GM12878 (cell line): ENCODE data around the gene CRYAA. TPM values are rescaled to one million over a fixed set of nuclear protein-coding genes. Genes with fewer than 3 reads are reported as not detected.
"Not testable (repeated sequence)": the region's sequence is repeated elsewhere in the genome, so short reads cannot be mapped to it uniquely, and the experiment has no call there.

Source experiments
- ATAC-seq: fragments of 200-7000 bp; cut with Tn5 transposase; 3 replicates; pipeline ENCODE4 v1.9.1; 2020; ENCODE audit warnings: mild to moderate bottlenecking, moderate library complexity
- Bru-seq: library from RNA; stranded (reverse); fragments of 400-500 nt; gene quantifications from one replicate; lab custom pipeline; 2021; lab: Mats Ljungman, UMichigan
- BruChase-seq, 2 experiments: library from RNA; stranded (reverse); fragments of 400-500 nt; gene quantifications; one replicate each; lab custom pipeline; 2021; lab: Mats Ljungman, UMichigan
- BruUV-seq: library from RNA; stranded (reverse); fragments of 400-500 nt; replicated peaks from 2 replicates; lab custom pipeline; 2021; lab: Mats Ljungman, UMichigan
- CTCF ChIA-PET: fragments of 300-600 bp; sonication (Branson Sonifier 250); formaldehyde crosslinking; extraction: SDS; loops from one replicate; lab custom pipeline; 2021; ENCODE audit warnings: inconsistent platforms; lab: Yijun Ruan, JAX
- POLR2A ChIA-PET: fragments of 350-600 bp; formaldehyde crosslinking; extraction: SDS; loops from one replicate; lab custom pipeline; 2021; ENCODE audit warnings: inconsistent platforms; lab: Charles Lee
- RAD21 ChIA-PET: fragments of 300-600 bp; sonication (Branson Sonifier 250); formaldehyde crosslinking; loops from one replicate; lab custom pipeline; 2023; ENCODE audit warnings: antibody characterized with exemption; ENCODE audit not compliant: unreplicated experiment; lab: Charles Lee
- SMC1A ChIA-PET: fragments of 300-600 bp; sonication (Branson Sonifier 250); formaldehyde crosslinking; loops from one replicate; lab custom pipeline; 2023; ENCODE audit not compliant: unreplicated experiment, uncharacterized antibody; lab: Charles Lee
- DNase-seq: peaks from one replicate; pipeline ENCODE4 v3.0.0-alpha.2; 2011; ENCODE audit warnings: low read depth, low spot score
- FAIRE-seq: peaks from 3 replicates; lab custom pipeline; 2011; peaks lifted over from hg19 to GRCh38; lab: Jason Lieb, UNC
- H2AFZ ChIP-seq: 2 replicates; pipeline ENCODE4 v1.6.0; 2011; ENCODE audit warnings: low read depth, low read length, control low read depth; ENCODE audit not compliant: control insufficient read depth
- H3K27ac ChIP-seq: 2 replicates; pipeline ENCODE4 v1.5.1; 2011; ENCODE audit warnings: control low read depth; ENCODE audit not compliant: control insufficient read depth, insufficient read depth
- H3K27me3 ChIP-seq, 2 experiments: replicated peaks in 1 of 2; 2 replicates each; pipeline versions ENCODE4 v1.6.0 to v1.6.1; 2011; ENCODE audit warnings: low read length in 1 of 2; ENCODE audit not compliant: control insufficient read depth in 2 of 2, insufficient read depth in 2 of 2
- H3K36me3 ChIP-seq, 2 experiments: 2 replicates each; pipeline ENCODE4 v1.5.1; 2011; ENCODE audit warnings: low read length in 1 of 2; ENCODE audit not compliant: control insufficient read depth in 2 of 2, insufficient read depth in 2 of 2
- H3K4me1 ChIP-seq: 2 replicates; pipeline ENCODE4 v1.6.1; 2011; ENCODE audit warnings: mild to moderate bottlenecking, low read length, moderate library complexity, mixed read lengths; ENCODE audit not compliant: control insufficient read depth, insufficient read depth
- H3K4me2 ChIP-seq: 2 replicates; pipeline ENCODE4 v1.6.0; 2011; ENCODE audit warnings: control low read depth; ENCODE audit not compliant: control insufficient read depth, insufficient read depth
- H3K4me3 ChIP-seq: fragments of 200-600 bp; sonication (generic); 2 replicates; pipeline ENCODE4 v1.5.1; 2016
- H3K79me2 ChIP-seq: 2 replicates; pipeline ENCODE4 v1.6.0; 2011; ENCODE audit warnings: low read length; ENCODE audit not compliant: control insufficient read depth, insufficient read depth
- H3K9ac ChIP-seq: 2 replicates; pipeline ENCODE4 v1.8.0; 2011; ENCODE audit warnings: low read length, control low read depth, mixed read lengths; ENCODE audit not compliant: control insufficient read depth, insufficient read depth
- H3K9me3 ChIP-seq: replicated peaks from 3 replicates; pipeline ENCODE4 v1.5.1; 2011; ENCODE audit warnings: mild to moderate bottlenecking, low read length; ENCODE audit not compliant: control insufficient read depth, insufficient read depth
- H4K20me1 ChIP-seq: 2 replicates; pipeline ENCODE4 v1.6.0; 2011; ENCODE audit not compliant: control insufficient read depth, insufficient read depth
- WGBS: methylation state at CpG from one replicate; pipeline ENCODE4 v1.1.6; 2016; ENCODE audit warnings: low lambda C conversion rate; ENCODE audit not compliant: insufficient replicate concordance, insufficient coverage; ENCODE audit errors: missing lambda C conversion rate; 5-methylcytosine and 5-hydroxymethylcytosine counted together
- in situ Hi-C: fragments of 300-500 bp; cut with MboI; formaldehyde crosslinking; loops from 9 replicates; pipeline ENCODE4 v1.14.3; 2018; ENCODE audit warnings: mixed read lengths
- intact Hi-C: fragments of 100-400 bp; cut with micrococcal nuclease; formaldehyde crosslinking; loops from one replicate; pipeline ENCODE4 v1.14.2; 2022; ENCODE audit not compliant: unreplicated experiment
- long read RNA-seq, 2 experiments: library from polyadenylated mRNA; unstranded; transcript quantifications; one replicate each; pipeline ENCODE4 v2.0.0, GENCODE V29; 2019 to 2020
- polyA minus RNA-seq, 3 experiments: library from RNA; depleted of rRNA, polyadenylated mRNA; stranded (reverse); fragments of >200 nt; gene quantifications; 2 replicates each; pipeline ENCODE4 v1.2.3, GENCODE V29; 2011
- polyA plus RNA-seq, 11 experiments: library from polyadenylated mRNA; depleted of rRNA in 4 of 11; unstranded in 6 of 11; stranded (reverse) in 5 of 11; fragments of >200 nt; fragmentation: Nextera tagmentation in 4 of 11; fragmentation: Illumina TruSeq in 1 of 11; extraction: Ambion mirVana in 4 of 11; extraction: Trizol in 1 of 11; gene quantifications; 1 replicate in 1 of 11; 2 replicates in 10 of 11; pipeline versions ENCODE4 v1.2.1 to v1.2.3, GENCODE V29; 2011 to 2016; ENCODE audit warnings: inconsistent platforms in 2 of 11, missing spikeins in 2 of 11, low read depth in 1 of 11
- total RNA-seq, 4 experiments: library from RNA; depleted of rRNA in 3 of 4; stranded (reverse); fragments of >200 nt in 3 of 4; fragmentation: Illumina TruSeq in 1 of 4; extraction: Trizol in 1 of 4; gene quantifications; 2 replicates each; pipeline versions ENCODE4 v1.2.1 to v1.2.3, GENCODE V29; 2013 to 2021

The CRYAA gene, protein sequence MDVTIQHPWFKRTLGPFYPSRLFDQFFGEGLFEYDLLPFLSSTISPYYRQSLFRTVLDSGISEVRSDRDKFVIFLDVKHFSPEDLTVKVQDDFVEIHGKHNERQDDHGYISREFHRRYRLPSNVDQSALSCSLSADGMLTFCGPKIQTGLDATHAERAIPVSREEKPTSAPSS
- not detected in 2 replicates for total RNA-seq (2013; cell fraction: nucleolus; rRNA removed)
- total RNA-seq (2014; rRNA removed) (not detected in 2 replicates), total RNA-seq (2014; rRNA removed; fragmentation: Illumina TruSeq; extraction: Trizol) (not detected in 2 replicates), total RNA-seq (2021) (not detected in 2 replicates), polyA plus RNA-seq (2011; rRNA removed) (not detected in 2 replicates), polyA plus RNA-seq (2014; fragmentation: Illumina TruSeq; extraction: Trizol) (not detected in 2 replicates), polyA plus RNA-seq (2014; fragmentation: Nextera tagmentation; extraction: Ambion mirVana) (not detected), polyA plus RNA-seq (2014; rRNA removed) (not detected in 2 replicates), polyA plus RNA-seq (2016; fragmentation: Nextera tagmentation; extraction: Ambion mirVana) (not detected), polyA minus RNA-seq (2011; rRNA and poly(A)+ RNA removed) (not detected in 2 replicates), Bru-seq, nascent RNA (not detected), BruChase-seq, experiment 1, labeled RNA remaining after a 6-hour chase (not detected), BruChase-seq, experiment 2, labeled RNA remaining after a 2-hour chase (not detected)
- polyA plus RNA-seq (2011; ENCODE audit: low read depth) = not detected
- polyA plus RNA-seq (2011; cell fraction: cytosol; rRNA removed) = not detected in 2 replicates
- not detected in 2 replicates for polyA plus RNA-seq (2011; cell fraction: nucleus; rRNA removed)
- polyA plus RNA-seq (2012) = not detected in 2 replicates
- not detected in 2 replicates for polyA minus RNA-seq (2011; cell fraction: cytosol; rRNA and poly(A)+ RNA removed)
- polyA minus RNA-seq (2011; cell fraction: nucleus; rRNA and poly(A)+ RNA removed) = not detected in 2 replicates
- long read RNA-seq, experiment 1 = 0 reads
- long read RNA-seq, experiment 2 = 0 reads

GRCh38 chr21:43168708-43169107, at the start of gene CRYAA:
Gene CRYAA, plus strand, starts transcription at chr21:43169008. Its CDS starts 92 bp downstream, at chr21:43169100.
- H3K36me3 ChIP-seq, ATAC-seq, H3K9ac ChIP-seq, H3K79me2 ChIP-seq, DNase-seq, in situ Hi-C loops, H3K4me3 ChIP-seq, CTCF ChIA-PET, BruUV-seq, H3K4me2 ChIP-seq, intact Hi-C loops, H3K27me3 ChIP-seq, H4K20me1 ChIP-seq, RAD21 ChIA-PET, FAIRE-seq, H3K4me1 ChIP-seq, H3K27ac ChIP-seq, SMC1A ChIA-PET, H2AFZ ChIP-seq, H3K9me3 ChIP-seq, POLR2A ChIA-PET: not testable (repeated sequence)
- WGBS = no CpG with 5 or more reads among the region's 16 CpGs

- H3K4me3 ChIP-seq, H3K79me2 ChIP-seq, H3K9me3 ChIP-seq, ATAC-seq, H3K27ac ChIP-seq, H3K9ac ChIP-seq, BruUV-seq, SMC1A ChIA-PET, DNase-seq, H3K4me1 ChIP-seq, H3K36me3 ChIP-seq, H2AFZ ChIP-seq, FAIRE-seq, in situ Hi-C loops, H3K27me3 ChIP-seq, RAD21 ChIA-PET, intact Hi-C loops, CTCF ChIA-PET, H3K4me2 ChIP-seq, POLR2A ChIA-PET, H4K20me1 ChIP-seq: not testable (repeated sequence)
- WGBS = no CpG with 5 or more reads among the region's 7 CpGs
These were observed 38.7 kb upstream of the CRYAA start for GRCh38 chr21:43130094-43130493.

- RAD21 ChIA-PET, CTCF ChIA-PET, BruUV-seq, ATAC-seq, H4K20me1 ChIP-seq, FAIRE-seq, H3K9me3 ChIP-seq, H3K4me1 ChIP-seq, H3K27me3 ChIP-seq, H3K4me2 ChIP-seq, H3K9ac ChIP-seq, intact Hi-C loops, H3K4me3 ChIP-seq, in situ Hi-C loops, DNase-seq, H3K79me2 ChIP-seq, H3K27ac ChIP-seq, H2AFZ ChIP-seq, SMC1A ChIA-PET, POLR2A ChIA-PET, H3K36me3 ChIP-seq: not testable (repeated sequence)
- no CpG with 5 or more reads among the region's 10 CpGs for WGBS
These were observed 34.3 kb upstream of the CRYAA start for GRCh38 chr21:43134520-43134919.
